Smooth muscle cell (in vitro differentiated cells): ENCODE measurements around the gene FAM186B. TPM values are rescaled to one million over a fixed set of nuclear protein-coding genes. Genes with fewer than 3 reads are reported as not detected.

Experiments
- DNase-seq: peaks from one replicate; lab custom pipeline; 2025; ENCODE audit not compliant: unreplicated experiment; lab: John Stamatoyannopoulos, UW
- H2AFZ ChIP-seq: fragments of 200-600 bp; sonication (generic); 2 replicates; pipeline ENCODE4 v1.6.0; 2016; ENCODE audit warnings: antibody characterized with exemption, low read depth, mild to moderate bottlenecking
- H3F3A ChIP-seq: fragments of 200-600 bp; sonication (generic); 2 replicates; pipeline ENCODE4 v1.6.0; 2017; ENCODE audit warnings: antibody characterized with exemption, low read depth
- H3K27ac ChIP-seq: fragments of 200-600 bp; sonication (generic); 2 replicates; pipeline ENCODE4 v1.5.1; 2016; ENCODE audit warnings: low read depth, mild to moderate bottlenecking
- H3K27me3 ChIP-seq: fragments of 200-600 bp; sonication (generic); 2 replicates; pipeline ENCODE4 v1.6.1; 2016; ENCODE audit warnings: low read depth, mild to moderate bottlenecking
- H3K36me3 ChIP-seq: fragments of 200-600 bp; sonication (generic); 2 replicates; pipeline ENCODE4 v1.5.1; 2016; ENCODE audit warnings: low read depth
- H3K4me1 ChIP-seq: fragments of 200-600 bp; sonication (generic); 2 replicates; pipeline ENCODE4 v1.5.1; 2016; ENCODE audit warnings: low read depth
- H3K4me2 ChIP-seq: fragments of 200-600 bp; sonication (generic); 2 replicates; pipeline ENCODE4 v1.6.0; 2016; ENCODE audit warnings: mild to moderate bottlenecking
- H3K4me3 ChIP-seq: fragments of 200-600 bp; sonication (generic); 2 replicates; pipeline ENCODE4 v1.5.1; 2016; ENCODE audit warnings: mild to moderate bottlenecking
- H3K79me2 ChIP-seq: fragments of 200-600 bp; sonication (generic); 2 replicates; pipeline ENCODE4 v1.6.0; 2016; ENCODE audit warnings: low read depth, mild to moderate bottlenecking
- H3K9ac ChIP-seq: fragments of 200-600 bp; sonication (generic); 2 replicates; pipeline ENCODE4 v1.6.0; 2016; ENCODE audit warnings: low read depth
- H3K9me3 ChIP-seq: fragments of 200-600 bp; sonication (generic); replicated peaks from 2 replicates; pipeline ENCODE4 v1.5.1; 2016; ENCODE audit warnings: low read depth
- H4K20me1 ChIP-seq: fragments of 200-600 bp; sonication (generic); 2 replicates; pipeline ENCODE4 v1.6.0; 2016; ENCODE audit warnings: low read depth
- CTCF ChIP-seq: fragments of 200-600 bp; sonication (generic); IDR thresholded peaks from 2 replicates; pipeline ENCODE4 v1.5.1; 2017; ENCODE audit warnings: borderline replicate concordance, mild to moderate bottlenecking, antibody characterized with exemption; ENCODE audit not compliant: insufficient read depth, poor library complexity, severe bottlenecking
- WGBS: methylation state at CpG from one replicate; pipeline ENCODE4 v1.1.7; 2016; ENCODE audit warnings: low lambda C conversion rate; 5-methylcytosine and 5-hydroxymethylcytosine counted together
- polyA plus RNA-seq: library from polyadenylated mRNA; unstranded; fragments of >200 nt; fragmentation: Nextera tagmentation; extraction: Ambion mirVana; gene quantifications from 2 replicates; pipeline ENCODE4 v1.2.1, GENCODE V29; 2016
- small RNA-seq: library from RNA; depleted of rRNA; stranded (forward); fragments of <200 nt; gene quantifications from one replicate; pipeline ENCODE3, GENCODE V24; 2014
- total RNA-seq: library from RNA; depleted of rRNA; stranded (reverse); fragments of >200 nt; gene quantifications from 2 replicates; pipeline ENCODE4 v1.2.3, GENCODE V29; 2014

FAM186B gene
- total and polyA plus RNA-seq, 2 experiments from 2014 or later, result 0.18 to 1.3 TPM

GRCh38 chr12:49538510-49539403 lies 66.7 kb downstream of the FAM186B start, which contains the start of gene KCNH3:
Gene KCNH3 (plus strand): TSS chr12:49539030. CDS start chr12:49539417, 387 bp downstream.
- no peaks in the 10 kb centered on the region for H3K9me3 ChIP-seq
- peaks cover 90% of the 10 kb centered on the region for H3K27me3 ChIP-seq
- H2AFZ ChIP-seq, result no peak within 1 kb of the TSS
- H3K4me3 ChIP-seq, result peak within 1 kb of the TSS; percentile 51
- H3K9ac ChIP-seq, result no peak within 1 kb of the TSS
- DNase-seq, result no peak
- TF ChIP-seq CTCF, result no peak
- no peaks in the 10 kb centered on the region for H3F3A ChIP-seq
- no peak within 1 kb of the TSS for H3K27ac ChIP-seq
- H3K4me1 ChIP-seq, result peaks cover 6% of the 10 kb centered on the region
- WGBS, result 4% methylated on average over 23 of the region's 107 CpGs
- no peaks in the 10 kb centered on the region for H3K79me2 ChIP-seq
- H4K20me1 ChIP-seq, result no peaks in the 10 kb centered on the region
- peak within 1 kb of the TSS; percentile 91 for H3K4me2 ChIP-seq
- no peaks in the 10 kb centered on the region for H3K36me3 ChIP-seq

- TF ChIP-seq CTCF, result no peak
- Histone ChIP-seq H3K4me1 (peaks cover 6% of the 10 kb centered on the region), H3K4me2 (peak overlapping the region; percentile 91), H4K20me1 (no peaks in the 10 kb centered on the region), H3K9ac (no peak overlapping the region), H3K36me3 (no peaks in the 10 kb centered on the region), H3K27me3 (peaks cover 82% of the 10 kb centered on the region), H2AFZ (no peak overlapping the region), H3K79me2 (no peaks in the 10 kb centered on the region), H3K4me3 (peak overlapping the region; percentile 51), H3F3A (no peaks in the 10 kb centered on the region), H3K9me3 (no peaks in the 10 kb centered on the region), H3K27ac (no peak overlapping the region)
- DNase-seq, result no peak
- 2% methylated on average over 56 of the region's 61 CpGs for WGBS
Observed at GRCh38 chr12:49537752-49538509, 67.5 kb downstream of the FAM186B start.

Small RNAs within 50 kb of the gene (small RNA-seq; reads per million reads assigned to genes)
- 0.24 reads per million for gene HIGD1AP9
- gene POLR2KP1, result not detected
- not detected for gene RNU6-834P

Other genes with a start within 250 kb of the FAM186B start
- gene SPATS2, start 238.2 kb downstream of the FAM186B start, total RNA-seq, result 32.0 and 35.6 TPM in 2 replicates
- 33.6 and 39.0 TPM in 2 replicates for gene SPATS2, start 238.2 kb downstream of the FAM186B start, polyA plus RNA-seq
- gene KCNH3, start 66.6 kb downstream of the FAM186B start, total RNA-seq, result 0.09 and 0.40 TPM in 2 replicates
- gene KCNH3, start 66.6 kb downstream of the FAM186B start, polyA plus RNA-seq, result 0.19 and 0.94 TPM in 2 replicates
- 41.4 and 46.4 TPM in 2 replicates for gene MCRS1, start 37.5 kb downstream of the FAM186B start, total RNA-seq
- gene MCRS1, start 37.5 kb downstream of the FAM186B start, polyA plus RNA-seq, result 54.4 and 55.2 TPM in 2 replicates
- 5.7 and 6.2 TPM in 2 replicates for gene PRPF40B, start 17.9 kb upstream of the FAM186B start, total RNA-seq
- gene PRPF40B, start 17.9 kb upstream of the FAM186B start, polyA plus RNA-seq, result 19.8 and 22.8 TPM in 2 replicates
- gene FMNL3, start 101.8 kb upstream of the FAM186B start, total RNA-seq, result 18.3 and 20.8 TPM in 2 replicates
- 19.7 and 21.7 TPM in 2 replicates for gene FMNL3, start 101.8 kb upstream of the FAM186B start, polyA plus RNA-seq
- 677 and 679 TPM in 2 replicates for gene TMBIM6, start 135.9 kb upstream of the FAM186B start, total RNA-seq
- 611 and 663 TPM in 2 replicates for gene TMBIM6, start 135.9 kb upstream of the FAM186B start, polyA plus RNA-seq
- gene NCKAP5L, start 222.8 kb upstream of the FAM186B start, total RNA-seq, result 20.5 and 24.1 TPM in 2 replicates
- 29.4 and 31.7 TPM in 2 replicates for gene NCKAP5L, start 222.8 kb upstream of the FAM186B start, polyA plus RNA-seq
- 2.5 and 3.4 TPM in 2 replicates for gene BCDIN3D, start 237.5 kb upstream of the FAM186B start, total RNA-seq
- 2.9 and 3.8 TPM in 2 replicates for gene BCDIN3D, start 237.5 kb upstream of the FAM186B start, polyA plus RNA-seq